GM12892 (cell line): Measurements from ENCODE around the gene ATP2A1.

Experiments
- POLR2A ChIP-seq: IDR thresholded peaks from 2 replicates; pipeline ENCODE4 v1.6.1; 2011; ENCODE audit warnings: low read depth, low read length, control low read depth
- POLR2AphosphoS5 ChIP-seq: IDR thresholded peaks from 2 replicates; pipeline ENCODE4 v1.6.1; 2011; ENCODE audit warnings: low read depth, low read length, control low read depth
- TAF1 ChIP-seq: IDR thresholded peaks from 2 replicates; pipeline ENCODE4 v1.6.1; 2011; ENCODE audit warnings: low read depth, mild to moderate bottlenecking, control low read depth, low read length, borderline replicate concordance

GRCh38 chr16:28918698-28919097 lies 40.4 kb downstream of the ATP2A1 start:
- TF ChIP-seq TAF1 (no peak), POLR2A (no peak), POLR2AphosphoS5 (no peak)
